Epithelial cell of proximal tubule (primary cell): ENCODE data around the gene HDGFL2. TPM values are rescaled to one million over a fixed set of nuclear protein-coding genes. Genes with fewer than 3 reads are reported as not detected.

ENCODE experiments used
- DNase-seq: peaks from one replicate; pipeline ENCODE4 v3.0.0-alpha.2; 2011; ENCODE audit warnings: low read depth
- H3K4me3 ChIP-seq: 2 replicates; pipeline ENCODE4 v1.5.1; 2011; ENCODE audit warnings: low read depth, mild to moderate bottlenecking, low read length
- total RNA-seq: library from RNA; depleted of rRNA; stranded (reverse); fragments of >200 nt; gene quantifications from 2 replicates; pipeline ENCODE4 v1.2.3, GENCODE V29; 2015
- TF ChIP-seq, protein P1 (sequence below): conservative IDR thresholded peaks from 2 replicates; pipeline ENCODE4 v1.5.1; 2012; ENCODE audit warnings: low read depth, mild to moderate bottlenecking, low read length

HDGFL2 gene
- total RNA-seq, 1 donor from 2014 or later, result 91.8 TPM

DNA sequence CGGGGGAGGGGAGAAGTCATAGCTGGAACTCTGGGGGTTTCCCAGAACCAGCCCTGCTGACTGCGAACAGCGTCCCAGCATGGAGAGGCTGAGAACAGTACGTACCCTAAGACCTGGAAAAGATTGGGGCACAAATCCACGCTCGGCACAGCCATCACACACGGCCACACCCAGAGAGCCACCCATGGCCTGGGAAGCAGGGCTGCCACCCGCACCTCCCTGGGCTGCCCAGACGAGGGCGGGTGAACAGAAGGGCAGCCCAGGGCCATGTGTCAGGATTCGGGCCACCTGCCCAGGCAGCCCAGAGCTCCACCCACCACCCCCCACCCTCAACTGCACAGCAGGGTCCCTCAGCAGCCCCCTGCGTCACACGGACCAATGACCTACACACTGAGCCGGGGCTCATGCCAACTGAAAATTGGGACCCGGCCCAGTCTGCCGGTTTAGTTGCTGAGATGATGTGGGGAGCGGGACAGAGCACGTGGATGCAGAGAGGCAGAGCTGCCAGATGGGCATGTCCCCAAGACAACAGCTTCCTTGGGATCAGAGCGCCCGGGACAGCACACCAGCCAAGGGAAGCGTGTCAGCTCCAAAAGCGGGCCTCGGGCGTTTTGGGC lies 23.0 kb upstream of the HDGFL2 start:
- no peak for DNase-seq
- TF ChIP-seq, protein P1, sequence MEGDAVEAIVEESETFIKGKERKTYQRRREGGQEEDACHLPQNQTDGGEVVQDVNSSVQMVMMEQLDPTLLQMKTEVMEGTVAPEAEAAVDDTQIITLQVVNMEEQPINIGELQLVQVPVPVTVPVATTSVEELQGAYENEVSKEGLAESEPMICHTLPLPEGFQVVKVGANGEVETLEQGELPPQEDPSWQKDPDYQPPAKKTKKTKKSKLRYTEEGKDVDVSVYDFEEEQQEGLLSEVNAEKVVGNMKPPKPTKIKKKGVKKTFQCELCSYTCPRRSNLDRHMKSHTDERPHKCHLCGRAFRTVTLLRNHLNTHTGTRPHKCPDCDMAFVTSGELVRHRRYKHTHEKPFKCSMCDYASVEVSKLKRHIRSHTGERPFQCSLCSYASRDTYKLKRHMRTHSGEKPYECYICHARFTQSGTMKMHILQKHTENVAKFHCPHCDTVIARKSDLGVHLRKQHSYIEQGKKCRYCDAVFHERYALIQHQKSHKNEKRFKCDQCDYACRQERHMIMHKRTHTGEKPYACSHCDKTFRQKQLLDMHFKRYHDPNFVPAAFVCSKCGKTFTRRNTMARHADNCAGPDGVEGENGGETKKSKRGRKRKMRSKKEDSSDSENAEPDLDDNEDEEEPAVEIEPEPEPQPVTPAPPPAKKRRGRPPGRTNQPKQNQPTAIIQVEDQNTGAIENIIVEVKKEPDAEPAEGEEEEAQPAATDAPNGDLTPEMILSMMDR, result no peak
- no peak overlapping the region for H3K4me3 ChIP-seq

DNA sequence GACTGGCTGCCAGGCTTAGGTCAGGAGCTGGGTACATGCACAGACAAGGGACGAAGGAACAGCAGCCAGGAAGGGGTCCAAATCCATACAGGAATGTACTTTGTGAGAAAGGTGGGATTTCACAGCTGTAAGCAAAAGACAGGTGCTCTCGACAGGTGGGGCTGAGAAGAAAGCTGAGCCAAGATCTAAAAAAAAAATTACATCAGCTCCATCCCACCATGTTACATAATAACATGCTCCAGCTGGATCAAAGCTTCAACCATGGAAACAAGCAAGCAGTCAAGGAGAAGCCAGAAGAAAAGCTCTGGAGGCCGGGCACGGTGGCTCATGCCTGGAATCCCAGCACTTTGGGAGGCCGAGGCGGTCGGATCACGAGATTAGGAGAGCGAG lies 22.5 kb upstream of the HDGFL2 start:
- TF ChIP-seq, protein P1, result no peak
- no peak overlapping the region for H3K4me3 ChIP-seq
- no peak for DNase-seq

DNA sequence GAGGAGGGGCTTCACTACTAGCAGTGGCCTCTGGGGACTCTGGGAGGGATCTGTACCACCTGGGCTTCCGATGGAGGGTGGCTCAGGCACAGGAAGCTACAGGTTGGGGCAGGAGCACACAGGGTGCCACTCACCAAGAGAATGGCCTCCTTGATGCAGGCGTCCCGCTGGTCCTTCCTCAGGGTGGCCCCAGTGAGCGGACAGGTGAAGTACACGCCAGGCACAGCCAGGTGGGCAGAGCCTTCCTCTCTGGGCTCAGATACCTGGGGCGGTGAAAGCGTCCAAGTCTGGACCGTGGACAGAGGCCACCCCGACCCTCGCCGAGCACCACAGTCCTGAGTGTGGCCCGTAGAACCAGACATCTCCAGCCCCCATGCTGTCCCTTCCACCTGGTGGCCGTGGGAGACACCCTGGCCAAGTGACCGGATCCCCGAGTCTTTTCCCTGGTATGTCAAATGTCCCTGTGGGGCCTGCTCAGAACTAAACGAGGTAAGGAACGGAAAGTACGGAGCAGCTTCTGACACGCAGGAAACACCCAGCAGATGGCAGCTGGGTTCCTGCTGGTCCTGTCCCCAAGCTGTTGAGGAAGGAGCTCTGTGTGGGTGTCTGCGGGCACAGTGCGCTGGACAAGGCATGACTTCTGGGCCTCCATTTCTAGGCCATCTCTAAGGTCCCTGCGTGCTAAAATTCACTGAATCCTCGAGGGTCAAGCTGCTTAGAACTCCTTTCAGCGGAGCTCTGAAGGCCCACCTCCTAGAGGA lies 19.7 kb upstream of the HDGFL2 start:
- TF ChIP-seq, protein P1, result no peak
- no peak for DNase-seq

DNA sequence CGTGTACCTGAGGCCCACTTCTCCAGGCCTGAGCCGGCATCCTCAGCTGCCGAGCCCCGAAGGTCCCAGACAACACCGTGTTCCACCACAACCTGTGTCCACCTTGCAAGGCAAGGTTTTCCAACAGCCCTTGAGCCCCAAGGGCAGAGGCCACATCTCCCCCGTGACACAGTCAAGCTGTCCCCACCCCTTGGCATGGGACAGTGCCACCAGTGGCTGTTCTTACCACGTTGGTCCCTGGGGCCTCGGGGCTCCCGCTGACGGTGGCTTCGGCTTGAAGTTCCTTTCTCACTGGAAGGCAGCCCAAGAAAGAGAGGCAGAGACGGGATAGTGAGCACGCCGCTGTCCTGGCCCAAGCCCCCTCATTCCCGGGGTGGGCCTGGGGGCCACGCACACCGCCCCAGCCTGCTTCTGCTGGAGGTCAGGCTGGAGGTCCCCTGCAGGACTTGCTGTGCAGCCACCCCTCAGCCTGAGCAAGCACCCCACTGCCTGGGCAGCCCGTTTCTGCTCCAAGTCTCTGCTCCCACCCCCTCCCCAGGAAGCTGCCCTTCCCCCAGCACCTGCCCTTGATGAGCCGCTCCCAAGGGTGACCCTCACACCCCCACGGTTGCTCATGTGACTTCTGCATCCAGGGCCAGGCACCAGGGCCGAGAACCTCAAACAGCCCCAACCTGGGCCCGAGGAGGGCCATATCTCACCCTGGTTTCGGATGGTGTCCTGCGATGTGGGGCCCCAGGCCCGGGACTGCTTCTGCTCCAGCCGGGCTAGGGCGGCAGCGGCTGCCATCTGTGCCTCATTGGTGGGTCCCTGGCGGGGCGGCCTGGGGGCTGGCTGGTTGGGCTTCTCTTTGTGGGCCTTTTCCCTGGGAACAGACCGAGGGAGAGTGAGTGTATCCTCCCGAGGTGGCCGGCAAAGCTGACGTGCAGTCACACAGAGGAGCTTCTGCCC lies 18.6 kb upstream of the HDGFL2 start:
- TF ChIP-seq, protein P1, result no peak
- H3K4me3 ChIP-seq, result no peak overlapping the region
- DNase-seq, result no peak

More for the DNA sequence above, 19.7 kb upstream of the HDGFL2 start:
- no peak overlapping the region for H3K4me3 ChIP-seq

DNA sequence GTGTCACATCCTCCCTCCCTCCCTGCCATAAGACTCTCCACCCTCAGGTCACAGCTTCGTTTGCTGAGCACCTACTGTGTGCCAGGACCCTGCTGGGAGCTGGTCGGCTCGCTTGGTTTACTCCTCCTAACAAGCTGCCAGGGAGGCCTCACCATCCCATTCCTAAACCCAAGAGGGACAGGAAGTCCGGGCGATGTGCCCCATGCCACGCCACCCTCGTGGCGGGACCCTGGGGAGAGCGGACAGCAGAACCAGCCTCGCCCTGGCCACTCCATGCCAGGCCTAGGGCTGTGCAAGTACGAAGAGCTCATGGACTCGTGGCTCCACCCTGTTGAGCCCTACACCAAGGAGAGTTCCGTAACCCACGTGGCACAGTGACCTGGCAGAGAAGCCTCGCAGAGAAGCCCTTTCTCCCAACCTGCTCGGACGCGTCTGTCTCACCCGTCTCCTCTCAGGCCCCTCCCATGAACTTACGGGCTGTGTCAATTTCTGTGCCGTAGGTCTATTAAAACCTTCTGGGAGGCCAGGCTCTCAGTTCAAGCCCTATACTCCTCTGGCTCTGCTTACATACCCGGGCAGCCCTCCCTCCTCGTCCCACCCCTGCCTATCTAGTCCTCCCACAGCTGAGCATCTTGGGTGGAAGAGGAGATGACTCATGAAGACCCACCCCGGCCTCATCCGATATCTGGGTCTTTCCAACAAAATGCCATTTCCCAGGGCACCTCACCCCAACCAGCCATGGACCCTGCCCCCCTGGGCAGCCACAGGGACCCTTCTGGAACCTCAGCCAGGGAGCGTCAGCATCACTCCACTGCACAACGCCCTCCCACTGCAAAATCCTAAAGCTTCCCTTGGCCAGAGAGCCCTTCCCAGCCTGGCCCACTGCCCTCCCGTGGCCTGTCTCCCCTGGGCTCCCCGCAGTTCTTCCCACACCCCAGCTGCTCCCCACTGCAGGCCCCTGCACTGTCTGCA lies 17.1 kb upstream of the HDGFL2 start:
- peak overlapping the region; percentile 94 for H3K4me3 ChIP-seq
- DNase-seq, result no peak
- TF ChIP-seq, protein P1, result no peak
